Esophagus squamous epithelium (tissue), 5 donors: Measurements from ENCODE around the gene ZBTB11. TPM values are rescaled to one million over a fixed set of nuclear protein-coding genes. Genes with fewer than 3 reads are reported as not detected.

Source experiments
- DNase-seq: peaks from one replicate; lab custom pipeline; 2025; lab: John Stamatoyannopoulos, UW
- H3K27ac ChIP-seq, 4 donors: fragments of 200-600 bp; sonication (generic); one replicate each; pipeline ENCODE4 v1.5.1; 2016 to 2019; ENCODE audit warnings: mild to moderate bottlenecking in 1 of 4
- H3K27me3 ChIP-seq, 4 donors: fragments of 200-600 bp; sonication (generic); 1 replicate in 3 of 4; 2 replicates in 1 of 4; pipeline versions ENCODE4 v1.5.1 to v1.6.0; 2017 to 2021; ENCODE audit warnings: antibody characterized with exemption in 1 of 4
- H3K36me3 ChIP-seq, 3 donors: fragments of 200-600 bp; sonication (generic); one replicate each; pipeline ENCODE4 v1.5.1; 2016 to 2019
- H3K4me1 ChIP-seq, 3 donors: fragments of 200-600 bp; sonication (generic); one replicate each; pipeline ENCODE4 v1.5.1; 2017 to 2019
- H3K4me3 ChIP-seq, 4 donors: fragments of 200-600 bp; sonication (generic); 1 replicate in 3 of 4; 2 replicates in 1 of 4; pipeline ENCODE4 v1.5.1; 2016 to 2019; ENCODE audit warnings: mild to moderate bottlenecking in 2 of 4, moderate library complexity in 1 of 4
- H3K9me3 ChIP-seq, 3 donors: fragments of 200-600 bp; sonication (generic); one replicate each; pipeline ENCODE4 v1.5.1; 2016 to 2019
- POLR2A ChIP-seq, 4 donors: fragments of 450-650 bp; IDR thresholded peaks; one replicate each; pipeline ENCODE4 v1.6.1; 2017; ENCODE audit warnings: antibody characterized with exemption in 4 of 4, mild to moderate bottlenecking in 4 of 4, moderate library complexity in 3 of 4
- WGBS, 2 donors: methylation state at CpG; one replicate each; pipeline ENCODE4 v1.1.5; 2018; 5-methylcytosine and 5-hydroxymethylcytosine counted together
- intact Hi-C: fragments of 100-400 bp; cut with DNase I; formaldehyde crosslinking; loops from one replicate; pipeline ENCODE4 v1.15.0; 2022
- total RNA-seq, 4 donors: library from RNA; depleted of rRNA; stranded (reverse); fragments of >200 nt; gene quantifications; one replicate each; pipeline ENCODE4 v1.1.0, GENCODE V29; 2016
- TF ChIP-seq, protein P1 (sequence below), 6 experiments: fragments of 450-650 bp in 4 of 6; fragments of 200-600 bp in 2 of 6; sonication (generic) in 2 of 6; IDR thresholded peaks; one replicate each; pipeline ENCODE4 v1.5.1; 2016 to 2019; ENCODE audit warnings: antibody characterized with exemption in 6 of 6, mild to moderate bottlenecking in 4 of 6, moderate library complexity in 4 of 6
- donor health status: DM: yes; HTN: yes; CAD: no.

ZBTB11 gene
- total RNA-seq, 4 donors from 2014 or later, result 12.7 to 26.9 (median 18.8) TPM

DNA sequence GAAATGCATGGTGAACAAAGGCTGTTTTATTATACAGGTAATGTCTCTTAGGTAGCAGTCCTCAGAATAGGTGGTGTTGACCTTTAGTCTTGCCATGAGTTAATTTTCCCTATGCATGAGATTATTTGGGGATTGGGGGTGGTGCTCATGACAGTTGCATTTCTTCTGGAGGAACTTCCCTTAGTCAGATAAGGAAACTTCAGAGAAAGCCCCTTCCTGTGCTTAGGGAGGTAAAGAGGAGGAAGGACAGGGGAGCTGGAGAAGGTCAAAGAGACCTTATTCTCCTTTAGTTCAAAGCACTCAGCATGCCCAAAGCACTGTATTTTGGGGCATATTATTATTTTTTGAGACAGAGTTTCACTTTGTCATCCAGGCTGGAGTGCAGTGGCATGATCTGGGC lies 47.7 kb downstream of the ZBTB11 start:
- H3K27ac ChIP-seq, result no peak overlapping the region
- no peaks in the 10 kb centered on the region for H3K4me1 ChIP-seq
- no peaks in the 10 kb centered on the region for H3K27me3 ChIP-seq
- no peak overlapping the region for H3K4me3 ChIP-seq
- H3K9me3 ChIP-seq, result no peaks in the 10 kb centered on the region
- intact Hi-C loops, result no loop called here
- no peak for DNase-seq
- no peak for TF ChIP-seq POLR2A (IDR thresholded peaks at IDR 0.05)
- H3K36me3 ChIP-seq, result no peaks in the 10 kb centered on the region

DNA sequence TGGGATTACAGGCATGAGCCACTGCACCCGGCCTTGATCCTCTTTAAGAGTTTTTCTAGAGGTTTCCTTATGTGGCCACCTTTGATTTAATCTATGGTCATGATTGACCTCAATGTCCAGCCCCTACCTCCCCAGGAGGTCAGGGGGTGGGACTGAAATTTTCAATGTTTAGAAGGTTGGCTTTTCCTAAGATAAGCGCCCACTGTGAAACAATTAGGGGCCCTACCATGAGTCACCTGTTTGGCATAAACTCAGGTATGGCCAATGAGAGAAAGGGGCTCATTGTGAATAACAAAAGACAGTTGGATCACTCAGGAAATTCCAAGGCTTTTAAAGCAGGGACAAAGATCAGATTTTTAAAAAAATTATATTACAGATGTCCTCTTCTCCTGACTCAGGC lies 51.1 kb downstream of the ZBTB11 start:
- Histone ChIP-seq H3K4me1 (no peaks in the 10 kb centered on the region), H3K9me3 (no peaks in the 10 kb centered on the region), H3K36me3 (no peaks in the 10 kb centered on the region), H3K27ac (no peak overlapping the region), H3K27me3 (no peaks in the 10 kb centered on the region), H3K4me3 (no peak overlapping the region)
- DNase-seq, result no peak
- WGBS, 2 donors, result 78 to 80% methylated on average over 1 to 2 of the region's 2 CpGs
- intact Hi-C loops, result no loop called here
- TF ChIP-seq, protein P1, sequence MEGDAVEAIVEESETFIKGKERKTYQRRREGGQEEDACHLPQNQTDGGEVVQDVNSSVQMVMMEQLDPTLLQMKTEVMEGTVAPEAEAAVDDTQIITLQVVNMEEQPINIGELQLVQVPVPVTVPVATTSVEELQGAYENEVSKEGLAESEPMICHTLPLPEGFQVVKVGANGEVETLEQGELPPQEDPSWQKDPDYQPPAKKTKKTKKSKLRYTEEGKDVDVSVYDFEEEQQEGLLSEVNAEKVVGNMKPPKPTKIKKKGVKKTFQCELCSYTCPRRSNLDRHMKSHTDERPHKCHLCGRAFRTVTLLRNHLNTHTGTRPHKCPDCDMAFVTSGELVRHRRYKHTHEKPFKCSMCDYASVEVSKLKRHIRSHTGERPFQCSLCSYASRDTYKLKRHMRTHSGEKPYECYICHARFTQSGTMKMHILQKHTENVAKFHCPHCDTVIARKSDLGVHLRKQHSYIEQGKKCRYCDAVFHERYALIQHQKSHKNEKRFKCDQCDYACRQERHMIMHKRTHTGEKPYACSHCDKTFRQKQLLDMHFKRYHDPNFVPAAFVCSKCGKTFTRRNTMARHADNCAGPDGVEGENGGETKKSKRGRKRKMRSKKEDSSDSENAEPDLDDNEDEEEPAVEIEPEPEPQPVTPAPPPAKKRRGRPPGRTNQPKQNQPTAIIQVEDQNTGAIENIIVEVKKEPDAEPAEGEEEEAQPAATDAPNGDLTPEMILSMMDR (IDR thresholded peaks at IDR 0.05), result no peak
- TF ChIP-seq POLR2A (IDR thresholded peaks at IDR 0.05), result no peak

DNA sequence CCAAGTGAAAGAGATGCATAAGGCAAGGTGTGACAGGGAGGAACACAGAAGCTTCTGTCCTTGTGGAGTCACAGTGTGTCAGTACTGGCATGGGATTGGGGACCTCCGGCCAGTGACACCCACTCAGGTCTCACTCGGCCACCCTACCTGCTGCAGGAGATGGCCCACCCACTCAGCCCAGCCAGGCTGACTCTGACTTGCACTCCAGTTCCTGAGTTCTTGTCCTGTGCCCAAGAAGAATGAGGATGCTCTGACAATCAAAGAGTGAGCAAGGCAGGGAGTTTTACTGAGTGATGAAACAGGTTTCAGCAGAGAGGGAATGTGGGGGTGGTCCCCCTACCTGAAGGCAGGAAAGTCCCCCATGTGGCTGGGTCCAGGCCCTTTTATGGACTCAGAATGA lies 52.1 kb downstream of the ZBTB11 start:
- no peak for TF ChIP-seq POLR2A (IDR thresholded peaks at IDR 0.05)
- TF ChIP-seq, protein P1 (IDR thresholded peaks at IDR 0.05), result no peak
- no peaks in the 10 kb centered on the region for H3K36me3 ChIP-seq
- 69 to 84% methylated on average over 2 of the region's 2 CpGs for WGBS, 2 donors
- no peak for DNase-seq
- H3K27ac ChIP-seq, result no peak overlapping the region
- H3K9me3 ChIP-seq, result no peaks in the 10 kb centered on the region
- no peak overlapping the region for H3K4me3 ChIP-seq
- H3K27me3 ChIP-seq, result no peaks in the 10 kb centered on the region
- no peaks in the 10 kb centered on the region for H3K4me1 ChIP-seq
- intact Hi-C loops, result no loop called here

DNA sequence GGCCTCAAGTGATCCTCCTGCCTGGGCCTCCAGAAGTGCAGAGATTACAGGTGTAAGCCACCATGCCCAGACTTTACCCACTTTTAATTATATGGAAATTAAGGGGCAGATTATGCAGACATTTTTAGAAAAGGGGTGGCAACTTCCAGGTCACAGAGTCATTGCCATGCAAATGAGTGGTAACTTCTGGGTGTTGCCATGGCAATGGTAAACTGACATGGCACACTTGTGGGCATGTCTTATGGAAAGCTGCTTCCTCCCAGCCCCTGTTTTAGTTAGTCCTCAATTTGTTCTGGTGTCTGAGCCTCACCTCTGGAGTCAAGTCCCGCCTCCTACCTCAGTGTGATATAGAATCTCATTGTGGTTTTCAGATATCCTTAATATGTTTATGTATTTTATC lies 53.3 kb downstream of the ZBTB11 start:
- no peaks in the 10 kb centered on the region for H3K36me3 ChIP-seq
- intact Hi-C loops, result no loop called here
- H3K27me3 ChIP-seq, result no peaks in the 10 kb centered on the region
- no peak overlapping the region for H3K27ac ChIP-seq
- H3K4me3 ChIP-seq, result no peak overlapping the region
- H3K4me1 ChIP-seq, result no peaks in the 10 kb centered on the region
- TF ChIP-seq, protein P1 (IDR thresholded peaks at IDR 0.05), result no peak
- no peak for TF ChIP-seq POLR2A (IDR thresholded peaks at IDR 0.05)
- DNase-seq, result no peak
- no peaks in the 10 kb centered on the region for H3K9me3 ChIP-seq
- 85 to 100% methylated on average over 1 of the region's 1 CpG for WGBS, 2 donors

DNA sequence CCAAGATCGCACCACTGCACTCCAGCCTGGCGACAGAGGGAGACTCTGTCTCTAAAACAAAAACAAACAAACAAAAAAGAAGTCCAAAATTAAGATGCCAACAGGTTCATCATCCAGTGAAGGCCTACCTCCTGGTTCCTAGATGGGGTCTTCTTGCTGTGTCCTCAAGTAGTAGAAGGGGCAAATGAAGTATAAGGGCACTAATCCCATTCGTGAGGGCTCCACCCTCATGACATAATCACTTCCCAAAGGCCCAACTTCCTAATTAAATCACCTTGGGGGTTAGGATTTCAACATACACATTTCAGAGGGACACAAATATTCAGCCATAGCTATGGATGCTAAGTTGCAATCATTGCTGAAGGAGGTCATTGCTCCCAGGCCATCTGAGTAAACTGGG lies 57.2 kb downstream of the ZBTB11 start:
- TF ChIP-seq, protein P1 (IDR thresholded peaks at IDR 0.05), result no peak
- no peak for TF ChIP-seq POLR2A (IDR thresholded peaks at IDR 0.05)
- H3K4me1 ChIP-seq, result no peaks in the 10 kb centered on the region
- H3K9me3 ChIP-seq, result no peaks in the 10 kb centered on the region
- H3K27me3 ChIP-seq, result no peaks in the 10 kb centered on the region
- H3K36me3 ChIP-seq, result no peaks in the 10 kb centered on the region
- WGBS, 2 donors, result 86 to 89% methylated on average over 3 of the region's 3 CpGs
- intact Hi-C loops, result no loop called here
- DNase-seq, result no peak
- no peak overlapping the region for H3K27ac ChIP-seq
- H3K4me3 ChIP-seq, result no peak overlapping the region

DNA sequence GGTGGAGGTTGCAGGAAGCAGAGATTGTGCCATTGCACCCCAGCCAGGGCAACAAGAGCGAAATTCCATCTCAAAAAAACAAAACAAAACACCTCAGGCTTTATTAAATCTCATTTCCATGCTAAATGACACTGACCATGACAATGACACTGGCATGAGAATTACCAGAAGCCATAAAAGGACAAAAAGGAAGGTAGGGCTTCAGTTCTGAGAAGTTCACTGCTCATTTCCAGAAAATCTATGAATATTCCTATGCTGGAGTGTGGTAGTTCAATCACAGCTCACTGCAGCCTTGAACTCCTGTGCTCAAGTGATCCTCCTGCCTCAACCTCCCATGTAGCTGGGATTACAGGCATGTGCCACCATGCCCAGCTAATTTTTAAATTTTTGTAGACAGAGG lies 58.2 kb downstream of the ZBTB11 start:
- H3K9me3 ChIP-seq, result no peaks in the 10 kb centered on the region
- no peak overlapping the region for H3K4me3 ChIP-seq
- no peak overlapping the region for H3K27ac ChIP-seq
- intact Hi-C loops, result no loop called here
- 20 to 100% methylated on average over 1 of the region's 1 CpG for WGBS, 2 donors
- no peaks in the 10 kb centered on the region for H3K36me3 ChIP-seq
- no peaks in the 10 kb centered on the region for H3K4me1 ChIP-seq
- no peaks in the 10 kb centered on the region for H3K27me3 ChIP-seq
- DNase-seq, result no peak
- no peak for TF ChIP-seq POLR2A (IDR thresholded peaks at IDR 0.05)
- TF ChIP-seq, protein P1 (IDR thresholded peaks at IDR 0.05), result no peak
